NCI-H2029 treated with DMSO at 0.1 percent for 48 hours (cell line): ENCODE measurements around the gene LEFTY2.
"Not testable (repeated sequence)": the region's sequence is repeated elsewhere in the genome, so short reads cannot be mapped to it uniquely, and the experiment has no call there.

Experiments used
- DNase-seq: peaks from one replicate; lab custom pipeline; 2025; lab: John Stamatoyannopoulos, UW

LEFTY2 gene

DNA sequence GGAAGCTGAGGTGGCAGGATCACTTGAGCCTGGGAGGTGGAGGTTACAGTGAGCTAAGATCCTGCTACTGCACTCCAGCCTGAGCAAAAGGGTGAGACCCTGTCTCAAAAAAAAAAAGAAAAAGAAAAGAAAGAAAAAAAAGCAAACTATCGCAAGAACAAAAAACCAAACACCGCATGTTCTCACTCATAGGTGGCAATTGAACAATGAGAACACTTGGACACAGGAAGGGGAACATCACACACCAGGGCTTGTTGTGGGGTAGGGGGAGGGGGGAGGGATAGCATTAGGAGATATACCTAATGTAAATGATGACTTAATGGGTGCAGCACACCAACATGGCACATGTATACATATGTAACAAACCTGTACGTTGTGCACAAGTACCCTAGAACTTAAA, 11.6 kb downstream of the LEFTY2 start:
- DNase-seq, result not testable (repeated sequence)

DNA sequence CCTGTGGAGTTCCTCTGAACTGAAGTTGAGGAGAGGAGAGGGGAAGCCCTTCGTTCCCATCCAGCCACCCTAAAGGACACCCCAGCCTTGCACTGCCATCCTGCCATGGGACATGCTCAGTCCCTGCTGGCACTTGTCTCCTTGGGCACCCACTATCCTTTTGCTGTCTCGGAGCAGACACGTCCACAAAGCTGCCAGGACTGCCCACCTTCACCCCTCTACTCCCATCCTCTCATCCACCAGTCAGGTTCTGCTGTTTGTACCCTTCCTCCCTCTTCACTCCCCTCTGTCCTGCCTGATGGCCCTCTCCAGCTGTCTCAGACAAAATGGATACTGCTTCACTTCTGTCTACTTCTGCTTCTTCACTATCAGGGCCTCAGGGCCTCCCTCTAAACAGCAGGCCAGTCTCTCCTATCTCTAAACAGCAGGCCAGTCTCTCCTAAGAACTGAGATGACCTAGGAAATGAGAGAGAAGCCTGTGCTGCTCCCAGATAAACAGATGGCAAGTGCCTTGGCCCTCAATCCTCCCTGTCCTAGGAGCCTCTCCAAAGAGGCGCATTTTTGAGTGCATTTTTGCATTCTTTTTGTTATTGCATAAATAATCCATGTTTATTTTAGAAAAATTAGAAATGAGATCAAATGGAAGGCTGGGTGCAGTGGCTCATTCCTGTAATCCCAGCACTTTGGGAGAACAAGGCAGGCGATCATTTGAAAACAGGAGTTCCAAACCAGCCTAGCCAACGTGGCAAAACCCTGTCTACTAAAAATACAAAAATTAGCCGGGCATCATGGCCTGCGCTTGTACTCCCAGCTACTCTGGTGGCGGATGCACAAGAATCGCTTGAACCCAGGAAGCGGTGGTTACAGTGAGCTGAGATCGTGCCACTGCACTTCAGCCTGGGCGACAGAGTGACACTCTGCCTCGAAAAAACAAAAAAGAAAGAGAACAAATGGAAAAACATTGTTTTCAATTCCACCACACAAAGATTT, 12.5 kb downstream of the LEFTY2 start:
- no peak for DNase-seq

DNA sequence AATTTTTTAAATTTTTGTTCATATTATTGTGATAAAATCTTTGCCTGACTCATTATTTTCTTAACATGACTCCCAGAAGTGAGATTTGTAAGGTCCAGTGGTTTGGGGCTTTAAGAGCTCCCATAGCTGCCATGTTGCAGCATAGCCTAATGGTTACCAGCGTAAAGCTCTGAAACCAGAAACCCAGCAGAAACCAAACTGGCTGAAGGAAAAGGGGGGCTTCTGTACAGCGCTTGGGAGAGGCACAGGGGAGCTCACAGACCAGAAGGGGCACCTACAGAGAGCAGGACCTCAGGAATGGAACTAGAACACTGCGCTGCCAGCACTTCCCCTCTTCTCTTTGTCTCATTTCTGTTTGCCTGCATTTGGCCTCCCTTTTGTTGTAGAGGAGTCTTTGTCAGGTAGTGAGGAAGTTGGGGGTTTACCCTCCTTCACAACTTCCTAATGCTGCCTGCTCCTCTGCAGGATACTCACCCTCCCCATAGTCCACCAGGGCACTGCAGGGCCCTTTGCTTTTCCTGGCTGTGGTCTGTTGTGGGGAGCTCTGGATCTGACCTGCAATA, 14.4 kb downstream of the LEFTY2 start:
- no peak for DNase-seq

DNA sequence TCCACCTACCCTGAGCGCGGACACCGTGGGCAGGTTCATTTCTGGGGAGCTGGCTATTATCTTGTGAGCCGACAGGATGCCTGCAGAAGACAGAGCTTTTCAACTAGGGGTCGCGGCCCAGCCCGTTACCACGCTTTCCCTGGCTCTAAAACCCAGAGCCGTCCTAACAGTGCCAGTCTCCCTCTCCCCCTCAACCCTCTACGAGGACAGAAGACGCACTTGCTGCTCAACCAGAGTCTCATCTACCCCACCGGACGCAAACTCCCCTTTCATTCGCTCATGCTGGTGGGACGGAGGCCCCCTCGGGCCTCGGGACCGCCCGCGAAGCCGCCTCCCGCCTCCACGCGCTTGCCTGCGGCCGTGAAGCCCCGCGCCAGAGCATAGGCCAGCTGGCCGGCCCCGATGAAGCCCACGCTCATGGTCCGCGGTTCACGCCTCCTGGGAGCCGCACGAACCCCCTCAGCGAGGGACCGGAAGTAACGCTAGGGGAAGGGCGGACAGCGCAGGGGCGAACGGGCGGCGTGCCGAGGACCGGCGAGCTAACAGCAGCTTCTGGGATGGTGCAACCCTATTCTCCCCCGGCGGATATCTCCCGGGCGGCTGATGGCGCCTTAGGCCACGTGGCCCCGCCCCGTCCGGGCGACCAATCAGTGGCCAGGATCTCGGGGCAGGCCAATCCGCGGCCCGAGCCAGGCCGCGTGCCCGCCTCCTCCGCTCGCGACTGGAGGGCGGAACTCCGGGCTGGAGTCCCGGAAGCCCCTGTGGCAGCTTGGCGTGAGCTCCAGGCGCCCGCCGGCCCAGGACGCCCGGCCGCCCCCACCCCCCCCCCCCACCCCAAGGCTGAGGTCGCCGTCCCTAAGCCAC, 17.1 kb downstream of the LEFTY2 start, which contains the start of gene PYCR2:
PYCR2 (minus strand) TSS at position 559 of the 864 bp plus-strand sequence; CDS start at position 419, 140 bp downstream.
- peak; percentile 79 for DNase-seq

DNA sequence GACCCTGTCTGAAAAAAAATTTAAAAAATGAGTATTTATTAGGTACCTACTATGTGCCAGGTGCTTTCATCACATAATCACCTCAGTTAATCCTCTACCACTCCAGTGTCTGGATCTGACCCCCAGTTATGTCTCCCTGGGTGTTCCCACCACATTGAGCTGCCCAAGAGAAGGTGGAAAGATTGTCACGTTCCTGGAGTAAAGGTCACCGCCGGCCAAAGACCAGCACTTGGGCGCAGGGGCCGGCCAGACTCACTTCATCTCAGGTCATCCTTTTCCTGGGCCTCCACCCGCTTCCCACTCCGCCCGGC, 17.7 kb downstream of the LEFTY2 start:
- no peak for DNase-seq

DNA sequence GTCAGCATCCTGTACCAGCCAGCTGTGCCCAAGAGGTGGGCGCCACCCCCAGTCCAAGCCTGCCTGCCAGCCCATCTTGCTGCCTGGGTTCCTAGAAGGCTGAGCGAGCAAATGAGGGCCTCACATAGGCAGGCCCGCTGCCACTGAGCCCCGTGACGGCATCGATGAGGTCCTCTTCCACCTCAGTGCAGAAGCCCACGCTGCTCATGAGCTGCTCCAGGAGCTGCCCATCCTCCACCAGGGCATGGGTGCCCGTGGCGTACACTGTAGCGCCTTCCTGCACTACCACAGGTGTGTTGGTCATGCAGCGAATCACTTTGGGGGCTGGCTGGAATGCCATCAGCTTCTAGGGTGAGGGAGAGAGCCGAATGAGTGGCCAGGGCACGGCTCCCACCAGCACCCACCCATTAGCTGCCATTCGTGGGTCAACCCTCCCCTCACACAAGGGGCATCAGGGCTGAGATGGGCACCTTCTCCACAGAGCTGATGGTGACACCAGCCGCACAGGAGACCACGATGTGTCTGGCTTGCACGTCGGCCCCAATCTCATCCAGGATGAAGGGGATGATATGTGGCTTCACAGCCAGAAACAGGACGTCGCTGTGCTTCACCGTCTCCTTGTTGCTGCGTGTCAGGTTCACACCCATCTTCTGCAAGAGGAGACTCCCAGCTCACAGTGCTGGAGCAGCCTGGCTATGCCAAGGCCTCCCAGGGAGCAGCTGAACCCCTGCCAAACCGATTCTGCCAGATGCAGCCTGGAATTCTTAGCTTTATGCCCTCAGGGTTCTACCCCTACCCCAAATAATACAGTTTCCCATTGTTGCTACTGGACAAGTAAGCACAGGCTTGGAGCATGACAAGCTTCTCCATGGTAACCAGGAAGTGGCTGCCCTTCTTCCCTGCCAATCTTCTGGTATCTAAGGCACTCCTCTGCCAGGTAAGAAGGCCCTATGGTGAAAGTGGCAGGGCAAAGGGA, 19.0 kb downstream of the LEFTY2 start:
- peak; percentile 68 for DNase-seq

DNA sequence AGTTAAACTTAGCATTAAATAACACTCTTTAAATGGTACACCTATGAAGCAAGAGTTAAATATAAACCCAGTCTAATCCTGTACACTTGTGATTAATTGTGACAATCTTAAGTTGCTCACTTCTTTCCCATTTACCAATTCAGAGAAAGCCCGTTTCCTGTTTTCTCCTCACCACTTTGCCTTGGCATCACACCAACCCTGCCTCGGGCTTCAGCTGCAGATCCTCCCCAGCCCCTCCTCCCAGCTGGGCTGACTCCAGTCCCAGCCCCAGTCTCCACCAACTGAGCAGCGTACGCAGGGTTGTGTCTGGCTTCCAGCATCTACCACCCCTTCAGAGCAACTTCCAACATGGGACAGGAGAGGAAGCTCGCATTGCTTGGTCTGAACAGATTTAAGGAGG, 21.1 kb downstream of the LEFTY2 start:
- DNase-seq, result peak; percentile 66

DNA sequence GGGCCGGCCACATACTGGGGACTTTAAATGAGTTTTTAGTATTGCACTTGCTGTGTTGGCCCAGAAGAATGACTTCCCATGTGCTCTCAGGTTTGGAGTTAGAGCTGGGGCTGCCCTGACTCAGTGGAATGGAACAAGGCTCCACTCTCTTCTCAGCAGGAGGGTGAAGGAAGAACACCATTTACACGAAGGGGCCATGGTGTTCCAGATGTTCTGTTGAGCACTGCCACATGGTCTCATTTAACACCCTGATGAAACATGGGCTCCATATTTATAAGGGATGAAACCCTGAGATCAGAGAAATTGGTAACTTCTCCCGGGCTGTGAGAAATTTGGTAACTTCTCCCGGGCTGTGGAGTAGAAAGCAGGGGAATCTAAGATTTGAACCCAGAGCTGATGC, 22.7 kb downstream of the LEFTY2 start:
- DNase-seq, result no peak

DNA sequence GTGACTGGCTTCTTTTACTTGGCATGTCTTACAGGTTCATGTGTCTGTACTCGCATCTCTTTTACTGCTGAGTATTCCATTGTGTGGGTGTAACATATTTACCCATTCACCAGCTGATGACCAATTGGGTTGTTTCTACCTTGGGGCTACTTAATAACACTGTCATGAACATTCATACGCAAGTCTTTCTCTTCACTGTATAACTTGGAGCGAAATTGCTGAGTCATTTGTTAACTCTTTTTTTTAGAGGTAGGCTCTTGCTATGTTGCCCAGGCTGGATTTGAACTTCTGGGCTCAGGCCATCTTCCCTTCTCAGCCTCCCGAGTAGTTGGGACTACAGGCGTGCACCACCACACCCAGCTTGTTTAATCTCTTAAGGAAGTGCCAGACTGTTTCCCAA, 23.5 kb downstream of the LEFTY2 start:
- DNase-seq, result no peak

DNA sequence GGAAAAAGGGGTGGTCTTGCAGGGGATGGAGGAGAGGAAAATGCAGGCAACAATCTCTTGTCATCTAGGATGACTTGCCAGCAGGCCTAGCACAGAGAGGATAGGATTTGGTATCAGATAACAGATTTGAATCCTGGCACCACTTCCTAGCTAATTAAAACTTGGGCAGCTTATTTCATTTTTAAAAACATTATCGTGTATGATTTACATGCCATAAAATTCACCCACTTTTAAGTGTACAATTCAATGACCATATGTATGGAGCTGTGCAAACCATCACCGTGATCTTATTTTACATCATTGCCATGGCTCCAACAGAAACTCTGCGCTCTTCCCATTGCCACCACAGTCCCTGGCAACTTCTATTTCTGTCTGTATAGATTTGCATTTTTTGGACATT, 23.9 kb downstream of the LEFTY2 start:
- no peak for DNase-seq

DNA sequence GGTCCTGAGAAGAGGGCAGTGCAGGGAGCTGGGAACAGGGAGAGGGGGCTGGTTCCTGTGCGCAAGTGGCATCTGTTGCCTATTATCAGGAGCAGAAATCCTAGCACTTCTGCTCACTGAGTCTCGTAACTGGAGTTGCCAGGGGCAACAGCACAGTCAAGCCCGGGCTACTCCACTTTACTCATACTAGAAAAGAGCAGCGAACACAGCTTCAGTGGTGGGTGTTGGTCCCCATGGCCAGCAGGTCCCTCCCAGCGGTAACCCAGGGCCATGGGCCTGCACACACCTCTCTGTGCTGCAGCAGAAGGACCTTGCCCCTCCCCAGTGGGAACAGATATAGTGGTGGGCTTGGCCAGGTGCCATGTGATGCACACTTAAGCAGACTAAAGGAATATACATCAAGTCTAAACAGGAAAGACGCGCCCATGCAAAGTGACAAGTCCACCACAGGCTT, 25.5 kb downstream of the LEFTY2 start:
- DNase-seq, result no peak

DNA sequence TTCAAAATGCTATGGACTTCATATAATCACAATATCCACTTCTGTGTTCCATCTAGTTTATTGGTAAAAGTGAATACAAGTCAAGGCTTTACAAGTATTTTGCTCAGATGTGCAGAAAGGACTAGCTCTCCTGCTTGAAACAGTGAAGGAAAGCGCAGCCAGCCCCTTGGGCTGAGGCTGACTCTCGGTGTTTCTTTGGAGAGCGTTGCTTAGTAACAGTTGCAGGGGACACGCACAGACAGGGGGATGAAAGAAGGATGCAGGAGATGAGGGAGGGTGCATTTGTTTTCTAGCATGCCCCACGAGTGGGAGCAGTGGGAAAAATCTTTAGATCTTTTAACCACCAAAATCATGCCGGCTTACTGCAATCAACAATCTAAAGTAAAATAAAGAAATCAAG, 26.1 kb downstream of the LEFTY2 start:
- no peak for DNase-seq

DNA sequence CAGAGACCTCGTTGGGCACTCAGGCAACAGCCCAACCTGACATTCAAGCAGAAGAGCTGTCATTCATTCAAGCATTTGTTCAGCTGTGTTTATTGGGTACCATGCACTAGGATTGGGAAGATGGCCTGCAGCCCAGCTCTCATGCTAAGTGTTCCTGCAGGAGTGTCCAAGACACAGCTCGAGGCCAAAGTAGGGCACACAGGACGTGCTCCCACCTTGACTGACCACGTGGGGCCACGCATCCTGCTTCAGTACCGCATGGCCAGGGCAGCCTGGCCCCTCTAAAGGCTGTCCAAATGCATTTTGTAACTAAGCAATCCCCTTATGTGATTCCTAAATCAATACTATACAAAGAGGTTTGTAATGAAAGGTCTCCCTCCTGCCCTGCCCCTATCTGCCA, 26.6 kb downstream of the LEFTY2 start:
- DNase-seq, result no peak

DNA sequence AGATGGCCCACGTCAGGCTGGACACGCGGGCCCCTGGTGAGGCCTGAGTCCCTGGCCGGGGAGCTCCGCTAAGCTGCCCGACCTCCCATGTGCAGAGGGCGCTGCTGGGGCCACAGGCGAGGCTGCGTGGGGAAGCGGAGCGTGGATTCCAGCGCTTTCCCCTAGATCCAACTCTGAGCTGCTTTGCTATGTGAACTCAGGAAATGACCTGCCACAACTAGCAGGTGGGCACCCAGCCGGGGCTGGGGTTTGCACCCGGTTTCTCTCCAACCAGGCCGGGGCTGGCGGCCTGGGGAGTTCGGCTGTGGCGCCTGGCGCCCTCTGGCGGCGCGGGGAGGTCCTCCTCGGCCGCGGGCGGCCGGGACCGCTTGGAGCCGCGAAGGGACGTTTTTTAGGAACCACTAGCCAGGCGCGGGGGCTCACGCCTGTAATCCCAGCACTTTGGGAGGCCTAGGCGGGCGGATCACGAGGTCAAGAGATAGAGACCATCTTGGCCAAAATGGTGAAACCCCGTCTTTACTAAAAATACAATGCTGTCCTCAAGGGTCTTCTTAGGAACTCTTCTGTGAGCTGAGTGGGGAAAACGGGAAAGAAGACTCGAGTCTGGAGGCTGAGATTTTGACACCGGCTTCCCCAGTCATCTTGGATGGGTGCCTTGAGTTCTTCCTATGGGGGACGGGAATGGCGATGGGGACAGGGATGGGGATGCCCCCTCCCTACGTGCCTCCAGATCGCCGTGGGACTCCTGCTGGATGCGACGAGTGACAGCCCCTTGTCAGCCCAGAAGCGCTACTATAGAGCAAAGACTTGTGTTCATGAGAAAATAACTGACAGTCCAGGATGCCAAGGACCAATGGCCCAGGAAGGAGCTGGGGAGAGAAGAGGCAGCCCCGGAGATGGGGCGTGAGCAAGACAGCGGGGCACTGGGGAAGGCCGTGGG, 29.6 kb downstream of the LEFTY2 start:
- DNase-seq, result no peak

DNA sequence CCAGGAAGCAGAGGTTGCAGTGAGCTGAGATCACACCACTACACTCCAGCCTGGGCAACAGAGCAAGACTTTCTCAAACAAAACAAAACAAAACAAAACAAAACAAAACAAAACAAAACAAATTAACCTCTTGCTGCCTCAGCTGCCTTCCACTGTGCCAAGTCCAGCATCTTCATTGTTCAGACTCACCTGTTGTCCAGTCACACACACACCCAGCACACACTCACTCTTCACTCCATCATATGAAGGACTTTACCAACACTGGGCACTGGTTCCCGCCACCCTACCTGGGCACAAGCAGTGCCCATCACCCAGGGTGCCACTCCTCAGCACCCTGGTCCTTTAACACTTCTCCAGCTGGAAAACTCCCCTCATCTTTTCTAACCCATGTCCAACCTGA, 31.5 kb downstream of the LEFTY2 start:
- no peak for DNase-seq

DNA sequence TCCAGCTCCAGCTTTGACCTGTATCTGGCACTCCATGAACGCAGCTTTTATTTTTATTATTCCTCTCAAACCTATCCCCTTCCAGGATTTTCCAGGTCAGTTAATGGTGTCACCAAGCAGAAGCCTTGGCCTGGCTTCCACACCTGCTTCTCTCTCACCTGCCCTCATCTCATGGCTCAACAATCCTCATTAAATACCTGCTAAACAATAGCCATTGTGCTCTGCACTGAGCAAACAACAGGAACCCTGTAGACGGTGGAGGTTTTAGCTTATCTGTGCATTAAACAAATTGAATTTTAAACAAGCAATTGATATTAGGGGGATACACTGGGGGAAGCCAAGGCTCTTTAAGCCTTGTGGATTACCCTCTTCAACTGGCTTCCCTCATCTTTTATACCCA, 32.2 kb downstream of the LEFTY2 start:
- peak; percentile 81 for DNase-seq

DNA sequence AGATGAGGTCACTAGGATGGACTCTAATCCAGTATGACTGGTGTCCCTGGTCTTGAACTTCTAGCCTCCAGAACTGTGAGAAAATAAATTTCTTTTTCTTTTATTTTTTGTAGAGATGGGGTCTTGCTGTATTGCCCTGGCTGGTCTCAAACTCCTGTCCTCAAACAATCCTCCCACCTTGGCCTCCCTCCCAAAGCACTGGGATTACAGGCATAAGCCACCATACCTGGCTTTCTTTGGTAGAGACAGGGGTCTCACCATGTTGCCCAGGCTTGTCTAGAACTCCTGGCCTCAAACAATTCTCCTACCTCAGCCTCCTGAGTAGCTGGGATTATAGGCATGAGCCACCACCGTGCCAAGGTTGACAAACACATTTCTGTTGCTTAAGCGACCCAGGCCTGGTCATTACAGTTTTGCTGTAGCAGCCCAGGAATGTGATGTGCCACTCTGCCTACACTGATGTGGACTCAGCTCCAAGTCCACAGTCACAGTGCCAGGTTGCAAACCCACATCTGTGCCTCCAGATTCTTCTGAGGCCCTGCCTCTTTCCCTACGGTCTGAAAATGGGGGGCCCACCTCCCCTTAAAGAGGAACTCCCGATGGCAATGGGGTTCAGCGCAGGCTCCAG, 32.9 kb downstream of the LEFTY2 start:
- no peak for DNase-seq

DNA sequence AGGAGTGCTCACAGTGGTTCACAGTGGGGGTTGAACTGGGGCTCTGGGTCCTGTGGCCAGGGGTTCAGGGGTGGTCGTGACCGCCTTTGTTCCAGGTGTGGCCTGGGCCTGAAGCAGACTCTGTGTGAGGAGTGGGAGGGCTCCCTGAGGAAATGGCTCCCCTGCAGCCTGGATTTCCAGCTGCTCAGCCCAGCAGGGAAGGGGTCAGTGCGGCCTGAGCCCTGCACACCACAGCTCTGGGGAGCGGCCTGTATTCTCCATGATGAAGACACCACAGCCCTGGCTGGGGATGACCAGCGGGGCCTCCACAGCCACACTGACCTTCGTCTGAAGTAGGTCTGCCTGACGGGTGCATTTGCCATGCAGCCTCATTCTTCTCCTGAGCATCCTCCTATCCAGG, 33.7 kb downstream of the LEFTY2 start:
- no peak for DNase-seq

DNA sequence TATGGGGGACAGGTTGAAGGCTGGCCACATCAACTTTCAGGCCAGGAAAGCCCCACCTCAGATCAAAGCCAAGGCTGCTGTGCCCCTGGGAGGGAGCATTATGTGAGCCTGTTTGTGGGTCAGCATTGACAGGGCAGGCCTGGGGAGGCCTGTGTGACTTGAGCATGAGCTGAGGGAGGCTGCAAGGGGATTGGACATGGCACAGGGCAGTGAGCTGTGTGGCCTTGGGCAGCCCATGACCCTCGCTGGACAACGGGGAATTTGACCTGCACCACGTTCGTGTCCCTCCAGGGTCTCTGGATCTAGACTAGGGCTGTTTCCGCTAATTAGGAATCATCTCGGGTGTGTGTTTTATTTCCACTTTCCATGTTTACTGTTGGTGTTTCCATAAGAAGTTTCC, 34.6 kb downstream of the LEFTY2 start:
- no peak for DNase-seq

DNA sequence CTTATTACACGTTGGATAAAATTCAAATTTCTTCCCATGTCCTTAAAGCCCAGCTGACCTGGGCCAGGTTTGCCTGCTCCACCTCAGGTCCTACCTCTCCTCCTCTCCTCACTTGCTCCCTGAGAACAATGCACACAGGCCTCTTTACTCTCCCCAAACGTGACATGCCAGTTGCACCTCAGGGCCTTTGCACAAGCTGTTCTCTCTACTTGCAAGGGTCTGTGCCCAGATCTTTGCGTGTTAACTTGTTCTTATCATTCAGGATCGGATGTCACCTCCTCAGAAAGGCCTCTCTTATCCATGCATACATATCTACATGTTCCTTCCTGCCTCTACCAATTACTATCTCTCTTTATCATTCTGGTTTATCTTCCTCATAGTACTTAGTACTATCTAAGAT, 37.4 kb downstream of the LEFTY2 start:
- DNase-seq, result no peak
